IPS-18a (cell line): ENCODE measurements around the gene PIK3C2B.

Source experiments
- H3K27ac ChIP-seq: one replicate; pipeline ENCODE4 v1.5.1; 2013; ENCODE audit warnings: low read length
- H3K27me3 ChIP-seq: one replicate; pipeline ENCODE4 v1.6.1; 2013; ENCODE audit warnings: mild to moderate bottlenecking, low read length; ENCODE audit not compliant: control insufficient read depth, insufficient read depth
- H3K36me3 ChIP-seq: one replicate; pipeline ENCODE4 v1.6.1; 2013; ENCODE audit warnings: low read depth, low read length; ENCODE audit not compliant: control insufficient read depth
- H3K4me1 ChIP-seq: one replicate; pipeline ENCODE4 v1.6.1; 2013; ENCODE audit warnings: low read depth, low read length; ENCODE audit not compliant: control insufficient read depth
- H3K4me3 ChIP-seq: one replicate; pipeline ENCODE4 v1.5.1; 2013; ENCODE audit warnings: low read length
- H3K9ac ChIP-seq: one replicate; pipeline ENCODE4 v1.6.1; 2013; ENCODE audit warnings: mild to moderate bottlenecking, low read length, moderate library complexity
- H3K9me3 ChIP-seq: one replicate; pipeline ENCODE4 v1.6.1; 2013; ENCODE audit warnings: low read depth, low read length; ENCODE audit not compliant: control insufficient read depth

PIK3C2B gene

DNA sequence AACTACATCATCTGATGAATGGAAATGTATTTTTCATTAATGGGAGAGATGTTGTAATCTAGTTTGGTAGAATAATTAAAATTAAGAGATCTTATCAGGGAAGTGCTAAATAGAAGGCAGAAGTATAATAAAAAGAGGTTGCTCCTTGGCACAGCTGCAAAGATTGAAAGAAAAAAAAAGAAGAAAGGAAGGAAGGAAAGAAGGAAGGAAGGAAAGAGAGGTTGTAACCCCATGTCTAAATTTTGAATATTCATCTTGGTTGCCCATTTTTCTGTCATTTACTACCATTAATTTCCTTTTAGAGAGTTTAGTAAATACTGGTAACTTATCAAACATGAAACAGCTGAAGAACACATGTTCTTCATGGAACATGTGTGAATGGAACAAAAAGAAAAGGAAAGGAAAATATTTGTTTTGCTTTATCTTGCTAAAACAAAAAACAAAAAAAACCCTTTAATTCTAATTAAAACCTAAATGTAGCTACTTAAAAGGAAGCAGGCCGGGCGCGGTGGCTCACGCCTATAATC, 11.1 kb upstream of the PIK3C2B start:
- H3K4me1 ChIP-seq: no peaks in the 10 kb centered on the region
- H3K36me3 ChIP-seq: no peaks in the 10 kb centered on the region
- no peaks in the 10 kb centered on the region for H3K27me3 ChIP-seq
- peak overlapping the region; percentile 24 for H3K9ac ChIP-seq
- H3K4me3 ChIP-seq: peak overlapping the region; percentile 96
- H3K27ac ChIP-seq: no peak overlapping the region
- H3K9me3 ChIP-seq: no peaks in the 10 kb centered on the region

DNA sequence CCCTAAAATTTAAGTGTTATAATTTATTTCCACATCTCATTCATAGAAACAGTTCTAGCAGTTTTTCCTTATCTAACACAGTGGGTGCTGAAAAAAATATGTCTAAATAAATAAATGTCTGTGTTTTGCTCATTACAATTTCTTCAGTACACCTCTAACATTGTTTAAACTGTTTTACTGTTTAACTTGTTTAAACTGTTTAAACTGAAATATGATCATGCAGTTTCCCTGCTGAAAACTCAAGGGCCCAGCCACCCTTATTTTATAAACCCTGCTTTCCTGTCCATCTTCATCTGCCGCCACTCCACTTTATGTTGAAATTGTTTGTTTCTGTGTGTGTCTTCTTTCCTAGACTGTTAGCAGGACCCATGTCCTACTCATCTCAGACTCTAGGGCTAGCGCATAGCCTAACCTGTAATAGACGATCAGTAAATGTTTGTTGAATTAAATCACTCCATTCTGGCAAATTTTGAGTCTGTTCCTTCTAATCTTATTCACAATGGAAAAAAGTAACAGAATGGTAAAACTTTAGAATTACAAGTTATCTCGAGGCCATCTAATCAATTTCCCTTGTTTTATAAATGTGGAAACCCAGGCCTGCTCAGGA, 9.4 kb upstream of the PIK3C2B start:
- Histone ChIP-seq H3K9me3 (no peaks in the 10 kb centered on the region), H3K27me3 (no peaks in the 10 kb centered on the region), H3K36me3 (no peaks in the 10 kb centered on the region), H3K27ac (no peak overlapping the region), H3K4me1 (no peaks in the 10 kb centered on the region), H3K4me3 (no peak overlapping the region), H3K9ac (no peak overlapping the region)

DNA sequence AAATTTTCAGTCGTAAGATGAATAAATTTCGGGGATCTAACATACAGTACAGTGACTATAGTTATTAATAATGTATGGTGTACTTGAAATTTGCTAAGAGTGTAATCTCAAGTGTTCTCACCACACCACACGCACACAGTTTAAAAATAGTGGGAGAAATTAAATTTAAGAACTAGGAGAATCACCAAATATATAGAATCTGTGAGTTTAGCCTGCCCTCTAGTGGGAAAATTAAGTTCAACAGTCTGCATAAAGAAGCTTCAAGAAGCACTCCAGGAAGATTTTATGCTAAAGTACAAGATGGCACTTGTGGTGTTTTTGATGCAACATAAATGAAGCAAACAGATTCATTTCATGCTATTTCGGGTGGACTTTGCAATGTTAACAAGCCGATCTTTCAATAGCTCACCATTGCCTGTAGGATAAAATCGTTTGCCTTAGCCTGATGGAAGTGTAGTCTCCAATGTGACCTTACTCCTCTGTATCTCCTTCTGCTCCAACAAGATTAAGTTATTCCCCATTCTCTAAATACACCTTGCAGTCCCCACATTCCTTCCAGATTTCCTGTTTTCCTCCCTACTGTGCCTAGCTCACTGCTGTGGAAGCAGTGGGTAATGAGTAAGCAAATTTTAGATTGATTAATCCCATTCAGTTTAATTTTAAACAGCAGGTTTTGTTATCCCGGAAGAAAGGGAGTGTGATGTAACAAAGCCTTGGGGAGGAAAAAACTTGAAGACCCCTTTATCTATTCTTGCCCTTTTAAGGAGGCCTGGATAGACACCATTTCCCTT, 8.7 kb upstream of the PIK3C2B start:
- Histone ChIP-seq H3K9me3 (no peaks in the 10 kb centered on the region), H3K27me3 (no peaks in the 10 kb centered on the region), H3K4me1 (no peaks in the 10 kb centered on the region), H3K36me3 (no peaks in the 10 kb centered on the region), H3K27ac (no peak overlapping the region), H3K9ac (no peak overlapping the region), H3K4me3 (no peak overlapping the region)

DNA sequence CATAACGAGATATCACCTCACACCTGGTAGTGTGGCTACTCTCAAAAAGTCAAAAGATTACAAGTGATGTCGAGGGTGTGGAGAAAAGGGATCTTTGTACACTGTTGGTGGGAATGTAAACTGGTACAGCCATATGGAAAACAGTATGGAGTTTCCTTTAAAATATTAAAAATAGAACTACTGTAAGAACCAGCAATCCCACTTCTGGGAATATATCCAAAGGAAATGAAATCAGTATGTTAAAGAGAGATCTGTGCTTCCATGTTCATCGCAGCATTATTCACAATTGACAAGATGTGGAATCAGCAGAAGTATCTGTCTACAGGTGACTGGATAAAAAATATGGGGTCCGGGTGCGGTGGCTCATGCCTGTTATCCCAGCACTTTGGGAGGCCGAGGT, 7.6 kb upstream of the PIK3C2B start:
- Histone ChIP-seq H3K36me3 (no peaks in the 10 kb centered on the region), H3K27me3 (no peaks in the 10 kb centered on the region), H3K9ac (no peak overlapping the region), H3K9me3 (no peaks in the 10 kb centered on the region), H3K4me1 (no peaks in the 10 kb centered on the region), H3K27ac (no peak overlapping the region), H3K4me3 (no peak overlapping the region)

DNA sequence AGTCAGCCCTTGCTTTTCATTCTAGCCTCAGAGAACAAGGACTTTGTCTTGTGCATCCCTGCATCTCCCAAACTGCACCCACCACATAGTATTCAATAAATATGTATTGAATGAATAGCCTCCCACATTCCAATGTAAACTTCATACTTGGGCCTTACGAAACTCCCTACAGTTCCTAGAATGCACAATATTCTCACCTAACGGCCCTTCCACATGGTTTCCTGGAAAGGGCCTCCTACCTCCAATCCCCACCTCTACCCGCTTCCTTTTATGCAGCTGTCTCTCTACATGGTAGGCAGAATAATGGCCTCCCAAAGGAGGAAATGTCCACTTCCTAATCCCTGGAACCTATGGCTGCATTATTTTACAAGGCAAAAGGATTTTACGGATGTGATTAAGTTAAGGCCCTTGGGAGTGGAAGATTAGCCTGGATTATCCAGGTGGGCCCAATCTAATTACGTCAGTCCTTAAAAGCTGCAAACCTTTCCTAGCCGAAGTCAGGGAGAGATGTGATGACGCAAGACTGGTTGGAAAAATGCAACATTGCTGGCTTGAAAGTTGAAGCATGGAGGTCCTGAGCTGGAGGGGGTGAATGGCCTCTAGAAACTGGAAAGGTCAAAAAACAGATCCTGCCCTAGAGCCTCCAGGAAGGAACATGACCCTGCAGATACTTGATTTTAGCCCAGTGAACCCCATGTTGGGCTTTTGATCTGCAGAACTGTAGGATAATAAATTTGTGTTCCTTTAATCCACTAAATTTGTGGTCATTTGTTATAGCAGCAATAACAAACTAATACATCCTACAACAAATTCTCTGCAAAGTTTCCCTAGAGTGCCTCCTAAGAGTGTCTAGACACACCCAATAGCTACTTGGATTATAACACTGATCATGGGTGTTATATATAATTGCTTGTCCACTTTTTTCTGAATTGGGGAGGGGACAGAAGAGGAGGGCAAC, 5.2 kb upstream of the PIK3C2B start:
- Histone ChIP-seq H3K4me3 (no peak overlapping the region), H3K27me3 (peaks cover 9% of the 10 kb centered on the region), H3K9ac (no peak overlapping the region), H3K36me3 (no peaks in the 10 kb centered on the region), H3K4me1 (peaks cover 5% of the 10 kb centered on the region), H3K27ac (no peak overlapping the region), H3K9me3 (no peaks in the 10 kb centered on the region)

DNA sequence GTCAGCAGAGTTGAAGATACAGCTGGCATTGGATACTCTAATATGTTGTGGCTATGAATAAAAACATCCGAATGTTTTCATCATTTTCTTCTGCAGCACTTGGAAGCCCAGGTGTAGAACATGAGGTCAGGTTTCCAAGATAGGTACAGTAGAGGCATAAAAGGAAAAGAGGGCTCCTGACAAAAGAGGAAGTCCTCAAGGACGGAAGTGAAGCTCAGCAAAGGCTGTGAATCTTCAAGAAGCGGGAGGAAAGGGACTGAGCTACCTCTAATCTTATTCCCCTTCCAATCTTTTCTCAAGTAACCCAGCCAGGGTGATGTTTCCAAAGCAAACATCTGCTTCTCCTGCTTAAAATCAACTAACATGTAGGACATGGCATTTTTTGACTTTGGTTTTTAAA, 4.4 kb upstream of the PIK3C2B start:
- no peak overlapping the region for H3K27ac ChIP-seq
- peaks cover 9% of the 10 kb centered on the region for H3K27me3 ChIP-seq
- no peaks in the 10 kb centered on the region for H3K9me3 ChIP-seq
- H3K36me3 ChIP-seq: no peaks in the 10 kb centered on the region
- H3K4me1 ChIP-seq: peaks cover 5% of the 10 kb centered on the region
- H3K4me3 ChIP-seq: no peak overlapping the region
- no peak overlapping the region for H3K9ac ChIP-seq

DNA sequence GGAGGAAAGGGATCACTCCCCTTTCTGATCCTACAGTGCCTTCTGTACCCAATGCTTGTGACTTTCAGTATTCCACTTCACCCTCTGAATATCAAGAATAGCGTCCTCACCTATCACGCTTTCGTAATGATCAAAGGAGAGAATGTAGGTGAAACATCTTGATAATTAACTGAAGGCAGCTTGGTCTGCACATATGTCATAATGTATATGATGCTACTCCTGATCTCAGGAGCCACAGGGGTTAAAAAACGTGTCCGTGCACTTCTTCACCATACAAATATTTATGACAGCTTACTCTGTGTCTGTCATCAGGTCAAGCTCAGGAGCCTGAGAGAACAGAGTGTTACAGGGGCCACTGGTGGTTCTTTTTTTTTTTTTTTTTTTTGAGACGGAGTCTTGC, 1.2 kb upstream of the PIK3C2B start:
- Histone ChIP-seq H3K9ac (no peak overlapping the region), H3K4me3 (peak overlapping the region; percentile 87), H3K4me1 (peaks cover 18% of the 10 kb centered on the region), H3K9me3 (no peaks in the 10 kb centered on the region), H3K27ac (no peak overlapping the region), H3K36me3 (no peaks in the 10 kb centered on the region), H3K27me3 (peaks cover 9% of the 10 kb centered on the region)

DNA sequence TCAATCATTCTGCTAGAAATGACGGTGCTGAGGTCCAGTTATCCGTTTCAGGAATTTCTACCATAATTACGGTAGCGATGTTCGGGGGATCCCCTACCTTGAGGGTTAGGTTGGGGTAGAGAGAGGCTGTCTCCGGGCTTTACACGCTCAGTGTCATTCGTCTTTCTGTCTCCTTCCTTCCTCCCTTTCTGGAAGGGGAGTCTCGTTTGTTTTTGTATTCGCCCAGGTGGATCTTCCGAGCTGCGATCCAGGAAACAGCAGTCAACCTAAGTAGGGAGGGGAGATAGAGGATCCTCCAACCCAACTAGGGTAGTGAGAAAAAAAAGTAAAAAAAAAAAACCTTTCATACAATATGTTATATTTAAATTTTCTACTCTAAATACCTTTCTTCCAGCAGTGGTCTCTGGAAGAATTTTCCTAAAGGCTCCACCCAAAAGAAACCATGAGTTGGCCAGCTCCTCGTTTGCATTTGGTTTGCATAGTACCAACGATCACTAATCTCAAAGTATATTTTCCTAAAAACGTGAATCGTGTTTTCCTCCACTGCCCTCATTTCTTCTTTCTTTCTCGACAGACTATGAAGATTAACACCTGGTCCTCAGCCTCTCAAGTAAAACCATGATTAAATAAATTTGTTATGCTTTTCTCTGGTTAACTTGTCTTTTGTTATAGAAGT, 611 bp upstream of the PIK3C2B start:
- peak overlapping the region; percentile 95 for H3K9ac ChIP-seq
- peaks cover 9% of the 10 kb centered on the region for H3K27me3 ChIP-seq
- H3K4me3 ChIP-seq: peak overlapping the region; percentile 87
- H3K9me3 ChIP-seq: no peaks in the 10 kb centered on the region
- H3K36me3 ChIP-seq: no peaks in the 10 kb centered on the region
- H3K4me1 ChIP-seq: peaks cover 18% of the 10 kb centered on the region
- no peak overlapping the region for H3K27ac ChIP-seq

DNA sequence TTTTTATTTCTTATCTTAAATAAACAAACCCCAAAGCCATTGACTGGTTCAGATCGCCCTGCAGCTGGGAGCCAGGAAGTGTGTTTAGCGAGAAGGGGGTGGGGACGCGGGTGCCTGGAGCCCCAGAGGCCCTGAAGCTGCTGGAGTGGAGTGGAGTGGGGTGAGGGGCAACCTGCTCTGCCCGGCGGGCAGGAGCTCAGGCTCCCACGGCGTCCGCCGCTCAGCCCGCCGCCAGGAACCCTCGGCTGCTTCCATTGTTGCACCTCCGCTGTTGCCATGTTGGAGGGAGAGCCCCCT, 673 bp downstream of the PIK3C2B start:
- H3K9me3 ChIP-seq: no peaks in the 10 kb centered on the region
- no peaks in the 10 kb centered on the region for H3K36me3 ChIP-seq
- peaks cover 18% of the 10 kb centered on the region for H3K4me1 ChIP-seq
- peaks cover 9% of the 10 kb centered on the region for H3K27me3 ChIP-seq
- H3K4me3 ChIP-seq: peak overlapping the region; percentile 87
- H3K9ac ChIP-seq: peak overlapping the region; percentile 95
- H3K27ac ChIP-seq: peak overlapping the region; percentile 15

DNA sequence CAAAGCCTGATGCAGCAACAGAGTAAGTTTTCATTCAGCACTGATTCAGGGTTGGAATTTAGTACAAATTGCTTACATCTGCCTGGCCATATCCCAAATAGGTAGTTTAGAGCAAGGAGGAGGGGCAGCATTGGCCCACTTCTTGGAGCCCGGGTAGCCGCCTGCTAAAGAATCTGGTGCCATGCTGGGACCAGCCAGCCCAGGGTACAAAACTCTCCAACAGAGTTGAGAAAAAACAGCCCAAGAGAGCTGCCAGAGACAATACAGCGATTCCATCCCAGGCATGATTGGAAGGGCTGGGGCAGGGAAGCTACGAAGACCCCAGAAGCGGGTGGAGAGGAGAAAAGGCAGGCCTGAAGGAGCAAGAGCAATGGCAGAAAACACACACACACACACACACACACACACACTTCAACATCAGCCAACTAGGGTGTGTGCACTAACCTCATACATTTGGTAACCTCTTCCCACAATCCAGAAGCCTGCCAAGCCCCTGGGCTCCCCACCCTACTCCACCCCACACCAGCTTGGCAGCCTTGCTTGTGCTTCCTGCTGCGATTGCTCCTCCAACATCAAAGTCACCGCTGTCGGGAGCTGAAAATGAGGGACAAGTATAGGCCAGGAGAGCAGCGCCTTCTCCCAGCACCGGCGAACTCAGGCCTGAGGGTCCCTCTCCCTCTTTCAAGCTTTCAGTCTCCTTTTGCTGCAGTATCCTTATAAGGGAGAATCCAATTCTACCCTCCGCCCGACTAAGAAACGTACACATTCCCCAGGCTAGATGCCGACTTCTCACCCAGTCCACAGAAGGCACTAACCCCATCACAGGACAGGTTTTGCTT, 1.2 kb downstream of the PIK3C2B start:
- Histone ChIP-seq H3K27ac (no peak overlapping the region), H3K4me3 (peak overlapping the region; percentile 87), H3K9me3 (no peaks in the 10 kb centered on the region), H3K36me3 (peaks cover 2% of the 10 kb centered on the region), H3K9ac (peak overlapping the region; percentile 95), H3K4me1 (peaks cover 18% of the 10 kb centered on the region), H3K27me3 (peaks cover 9% of the 10 kb centered on the region)
